A549 (cell line): ENCODE data around the gene ARF1. TPM values are rescaled to one million over a fixed set of nuclear protein-coding genes. Genes with fewer than 3 reads are reported as not detected.

Experiments
- ATAC-seq, 2 experiments: fragments of 200-7000 bp in 1 of 2; fragments of >200 bp in 1 of 2; cut with Nextera tagmentation in 1 of 2; cut with Tn5 transposase in 1 of 2; 3 replicates each; pipeline versions ENCODE4 v1.8.0 to v1.9.1; 2018 to 2020; ENCODE audit warnings: mild to moderate bottlenecking in 1 of 2, moderate library complexity in 1 of 2
- CTCF ChIA-PET: fragments of 300-600 bp; sonication (Branson Sonifier 250); formaldehyde crosslinking; extraction: SDS; loops from one replicate; lab custom pipeline; 2021; ENCODE audit warnings: antibody characterized with exemption, inconsistent platforms; lab: Yijun Ruan, JAX
- POLR2A ChIA-PET: fragments of 350-600 bp; formaldehyde crosslinking; extraction: SDS; loops from one replicate; lab custom pipeline; 2021; ENCODE audit warnings: antibody characterized with exemption, inconsistent platforms; lab: Yijun Ruan, JAX
- DNase-seq, 2 experiments: peaks; one replicate each; pipeline versions ENCODE4 v3.0.0 to v3.0.0-alpha.2; 2011 to 2016; ENCODE audit warnings: low read depth in 1 of 2, low spot score in 1 of 2
- FAIRE-seq: peaks from 2 replicates; lab custom pipeline; 2011; peaks lifted over from hg19 to GRCh38; lab: Jason Lieb, UNC
- H3K27ac ChIP-seq, 2 experiments: fragments of >200 bp; sonication (Bioruptor Twin); formaldehyde crosslinking; 3 replicates each; pipeline ENCODE4 v1.5.1; 2016 to 2017
- H3K4me1 ChIP-seq: fragments of >200 bp; sonication (Bioruptor Twin); formaldehyde crosslinking; 3 replicates; pipeline ENCODE4 v1.6.1; 2016
- H3K4me2 ChIP-seq: fragments of >200 bp; sonication (Bioruptor Twin); formaldehyde crosslinking; 3 replicates; pipeline ENCODE4 v1.6.1; 2016
- H3K4me3 ChIP-seq: fragments of >200 bp; sonication (Bioruptor Twin); formaldehyde crosslinking; 3 replicates; pipeline ENCODE4 v1.5.1; 2016
- H3K9me3 ChIP-seq: fragments of >200 bp; sonication (Bioruptor Twin); formaldehyde crosslinking; 3 replicates; pipeline ENCODE4 v1.6.1; 2016
- CBX8 ChIP-seq: fragments of 200-600 bp; sonication (generic); IDR thresholded peaks from 2 replicates; pipeline ENCODE4 v1.6.1; 2016
- CHD2 ChIP-seq: fragments of 150-350 bp; IDR thresholded peaks from 2 replicates; pipeline ENCODE4 v1.6.1; 2014; ENCODE audit warnings: low read length; ENCODE audit not compliant: partially characterized antibody
- EHF ChIP-seq: fragments of 250-450 bp; sonication (Bioruptor Pico); IDR thresholded peaks from 2 replicates; pipeline ENCODE4 v1.5.0; 2020; ENCODE audit warnings: mild to moderate bottlenecking
- EHMT2 ChIP-seq: fragments of 200-600 bp; sonication (generic); IDR thresholded peaks from 2 replicates; pipeline ENCODE4 v1.6.1; 2016; ENCODE audit warnings: antibody characterized with exemption, low read depth, mild to moderate bottlenecking, moderate library complexity
- FOSB ChIP-seq: fragments of 250-450 bp; sonication (Bioruptor Pico); IDR thresholded peaks from 2 replicates; pipeline ENCODE4 v1.5.0; 2020; ENCODE audit warnings: mild to moderate bottlenecking, moderate library complexity
- FOXS1 ChIP-seq: fragments of 250-450 bp; sonication (Bioruptor Pico); IDR thresholded peaks from 2 replicates; pipeline ENCODE4 v1.5.0; 2020; ENCODE audit warnings: mild to moderate bottlenecking, moderate library complexity
- GATA3 ChIP-seq: IDR thresholded peaks from 2 replicates; pipeline ENCODE4 v1.6.1; 2012; ENCODE audit warnings: borderline replicate concordance
- HDAC2 ChIP-seq: fragments of 200-600 bp; sonication (generic); IDR thresholded peaks from 2 replicates; pipeline ENCODE4 v1.6.1; 2016
- HOXB13 ChIP-seq: fragments of 250-450 bp; sonication (Bioruptor Pico); IDR thresholded peaks from 2 replicates; pipeline ENCODE4 v1.5.0; 2020; ENCODE audit warnings: low read depth, mild to moderate bottlenecking, moderate library complexity
- KDM5A ChIP-seq: fragments of 200-600 bp; sonication (generic); IDR thresholded peaks from 2 replicates; pipeline ENCODE4 v1.6.1; 2016; ENCODE audit warnings: antibody characterized with exemption, mild to moderate bottlenecking
- MYC ChIP-seq: IDR thresholded peaks from 2 replicates; pipeline ENCODE4 v1.6.1; 2012; ENCODE audit warnings: mild to moderate bottlenecking, inconsistent platforms, low read length, improper control_type of control experiment, borderline replicate concordance
- NFE2L2 ChIP-seq: fragments of 150-350 bp; conservative IDR thresholded peaks from 2 replicates; pipeline ENCODE4 v1.6.1; 2014; ENCODE audit warnings: low read length
- NR3C1 ChIP-seq: fragments of >200 bp; sonication (Bioruptor Twin); formaldehyde crosslinking; IDR thresholded peaks from 3 replicates; pipeline ENCODE4 v1.6.1; 2017
- PHF8 ChIP-seq: fragments of 200-600 bp; sonication (generic); IDR thresholded peaks from 2 replicates; pipeline ENCODE4 v1.6.1; 2016; ENCODE audit warnings: low read depth, mild to moderate bottlenecking, antibody characterized with exemption, moderate library complexity, borderline replicate concordance
- POLR2A ChIP-seq: IDR thresholded peaks from 2 replicates; pipeline ENCODE4 v1.6.1; 2012; ENCODE audit warnings: mild to moderate bottlenecking, low read length
- POLR2AphosphoS2 ChIP-seq: conservative IDR thresholded peaks from 2 replicates; pipeline ENCODE4 v1.6.1; 2012; ENCODE audit warnings: low read length, improper control_type of control experiment, inconsistent platforms
- RAD21 ChIP-seq, 2 experiments: fragments of >200 bp in 1 of 2; sonication (Bioruptor Twin) in 1 of 2; formaldehyde crosslinking in 1 of 2; IDR thresholded peaks in 1 of 2; conservative IDR thresholded peaks in 1 of 2; 2 replicates in 1 of 2; 3 replicates in 1 of 2; pipeline ENCODE4 v1.6.1; 2012 to 2018; ENCODE audit warnings: inconsistent platforms in 1 of 2
- RARB ChIP-seq: fragments of 250-450 bp; sonication (Bioruptor Pico); IDR thresholded peaks from 2 replicates; pipeline ENCODE4 v1.8.0; 2021; ENCODE audit warnings: mild to moderate bottlenecking, moderate library complexity
- RCOR1 ChIP-seq: fragments of 150-350 bp; IDR thresholded peaks from 2 replicates; pipeline ENCODE4 v1.6.1; 2014; ENCODE audit warnings: antibody characterized with exemption, low read length, low read depth
- RNF2 ChIP-seq: fragments of 200-600 bp; sonication (generic); IDR thresholded peaks from 2 replicates; pipeline ENCODE4 v1.6.1; 2016; ENCODE audit warnings: low read depth, mild to moderate bottlenecking, antibody characterized with exemption, moderate library complexity, borderline replicate concordance
- SMC3 ChIP-seq: fragments of >200 bp; sonication (Bioruptor Twin); formaldehyde crosslinking; IDR thresholded peaks from 3 replicates; pipeline ENCODE4 v1.6.1; 2018; ENCODE audit warnings: inconsistent platforms
- TP53 ChIP-seq: fragments of 250-450 bp; sonication (Bioruptor Pico); IDR thresholded peaks from 2 replicates; pipeline ENCODE4 v1.5.0; 2021; ENCODE audit warnings: mild to moderate bottlenecking, moderate library complexity
- ZNF302 ChIP-seq: fragments of 250-450 bp; sonication (Bioruptor Pico); IDR thresholded peaks from 2 replicates; pipeline ENCODE4 v1.9.0; 2021; ENCODE audit warnings: inconsistent platforms, mild to moderate bottlenecking, moderate library complexity
- WGBS: methylation state at CpG from one replicate; pipeline ENCODE4 v1.1.6; 2017; ENCODE audit errors: missing lambda C conversion rate; 5-methylcytosine and 5-hydroxymethylcytosine counted together
- polyA plus RNA-seq, 4 experiments: library from polyadenylated mRNA; depleted of rRNA in 3 of 4; stranded (reverse); fragments of >200 nt; fragmentation: RNase III in 1 of 4; extraction: RNeasy Plus Mini Kit Qiagen cat#74134 plus additional on column Dnase treatment in 1 of 4; gene quantifications; 2 replicates in 3 of 4; 3 replicates in 1 of 4; pipeline ENCODE4 v1.2.3, GENCODE V29; 2011 to 2017
- TF ChIP-seq, protein P1 (sequence below): fragments of 450-650 bp; IDR thresholded peaks from 2 replicates; pipeline ENCODE4 v1.6.1; 2014; ENCODE audit warnings: antibody characterized with exemption
- TF ChIP-seq, protein P2 (sequence below): IDR thresholded peaks from 2 replicates; pipeline ENCODE4 v1.6.1; 2012
- TF ChIP-seq, protein P3 (sequence below): fragments of 250-450 bp; sonication (Bioruptor Pico); IDR thresholded peaks from 2 replicates; pipeline ENCODE4 v1.5.0; 2021; ENCODE audit warnings: mild to moderate bottlenecking, moderate library complexity, borderline replicate concordance
- TF ChIP-seq, protein P4 (sequence below): IDR thresholded peaks from 2 replicates; pipeline ENCODE4 v1.6.1; 2012

ARF1 gene
- polyA plus RNA-seq, 2 of the 4 experiments (the other 2 are of a cell fraction) = 297 to 376 TPM

DNA sequence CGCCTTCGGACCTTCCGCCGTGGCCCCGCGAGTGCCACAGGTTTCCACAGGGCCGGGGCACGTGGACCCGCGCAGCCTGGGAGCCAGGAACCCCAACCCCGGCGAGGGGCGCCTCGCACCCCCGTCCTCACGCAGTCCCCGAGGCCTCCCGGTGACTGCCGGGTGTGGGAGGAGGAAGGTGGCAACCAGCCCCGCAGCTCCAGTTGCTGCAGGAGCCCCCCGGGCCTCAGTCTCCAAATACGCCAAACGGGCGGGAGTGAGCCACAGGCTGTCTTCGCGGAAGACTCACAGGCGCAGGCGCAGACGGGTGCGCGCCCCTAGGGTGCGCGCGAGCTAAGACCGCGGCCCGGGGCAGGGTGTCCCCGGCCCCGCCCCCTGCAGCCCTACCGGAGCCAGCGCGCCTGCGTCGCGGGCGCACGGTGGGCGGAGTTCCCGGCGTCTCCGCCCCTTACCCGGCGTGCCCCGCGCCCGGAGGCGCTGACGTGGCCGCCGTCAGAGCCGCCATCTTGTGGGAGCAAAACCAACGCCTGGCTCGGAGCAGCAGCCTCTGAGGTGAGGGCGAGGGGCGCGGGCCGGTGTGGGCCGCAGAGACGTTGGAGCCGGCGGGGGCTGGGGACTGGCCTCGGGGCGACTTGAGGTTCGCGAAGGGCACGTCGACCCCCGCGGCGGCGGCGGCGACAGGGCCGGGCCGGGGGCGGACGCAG, at the start of gene ARF1 (continued):
- no peak for TF ChIP-seq ZNF302 (CRISPR knock-in tag)
- TF ChIP-seq, protein P1, sequence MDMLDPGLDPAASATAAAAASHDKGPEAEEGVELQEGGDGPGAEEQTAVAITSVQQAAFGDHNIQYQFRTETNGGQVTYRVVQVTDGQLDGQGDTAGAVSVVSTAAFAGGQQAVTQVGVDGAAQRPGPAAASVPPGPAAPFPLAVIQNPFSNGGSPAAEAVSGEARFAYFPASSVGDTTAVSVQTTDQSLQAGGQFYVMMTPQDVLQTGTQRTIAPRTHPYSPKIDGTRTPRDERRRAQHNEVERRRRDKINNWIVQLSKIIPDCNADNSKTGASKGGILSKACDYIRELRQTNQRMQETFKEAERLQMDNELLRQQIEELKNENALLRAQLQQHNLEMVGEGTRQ = no peak
- no peak for TF ChIP-seq RCOR1
- TF ChIP-seq HDAC2 = peak; percentile 82; the same call in 1 of the 2 replicates
- TF ChIP-seq FOXS1 (CRISPR knock-in tag) = no peak
- no peak for TF ChIP-seq RNF2
- TF ChIP-seq FOSB (CRISPR knock-in tag) = no peak
- TF ChIP-seq PHF8 = peak; percentile 62; the same call in 1 of the 2 replicates
- no peak for TF ChIP-seq POLR2AphosphoS2
- no peak for TF ChIP-seq HOXB13 (CRISPR knock-in tag)
- TF ChIP-seq NR3C1 = no peak
- no peak for TF ChIP-seq EHMT2
- TF ChIP-seq NFE2L2 = no peak
- no peak for TF ChIP-seq EHF
- no peak for TF ChIP-seq KDM5A
- no peak for TF ChIP-seq SMC3
- TF ChIP-seq, protein P2, sequence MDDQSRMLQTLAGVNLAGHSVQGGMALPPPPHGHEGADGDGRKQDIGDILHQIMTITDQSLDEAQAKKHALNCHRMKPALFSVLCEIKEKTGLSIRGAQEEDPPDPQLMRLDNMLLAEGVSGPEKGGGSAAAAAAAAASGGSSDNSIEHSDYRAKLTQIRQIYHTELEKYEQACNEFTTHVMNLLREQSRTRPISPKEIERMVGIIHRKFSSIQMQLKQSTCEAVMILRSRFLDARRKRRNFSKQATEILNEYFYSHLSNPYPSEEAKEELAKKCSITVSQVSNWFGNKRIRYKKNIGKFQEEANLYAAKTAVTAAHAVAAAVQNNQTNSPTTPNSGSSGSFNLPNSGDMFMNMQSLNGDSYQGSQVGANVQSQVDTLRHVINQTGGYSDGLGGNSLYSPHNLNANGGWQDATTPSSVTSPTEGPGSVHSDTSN = no peak
- no peak for TF ChIP-seq RAD21 (conservative IDR thresholded peaks at IDR 0.05 in 1 of 2, IDR thresholded peaks at IDR 0.05 in 1 of 2)
- peak; percentile 76 for TF ChIP-seq POLR2A
- no peak for TF ChIP-seq RARB (CRISPR knock-in tag)
- TF ChIP-seq MYC = 0 out of 2 replicates have a peak, but pooled peaks have one; percentile 58
- 0 out of 2 replicates have a peak, but pooled peaks have one; percentile 48 for TF ChIP-seq TP53 (CRISPR knock-in tag)
- TF ChIP-seq, protein P3, sequence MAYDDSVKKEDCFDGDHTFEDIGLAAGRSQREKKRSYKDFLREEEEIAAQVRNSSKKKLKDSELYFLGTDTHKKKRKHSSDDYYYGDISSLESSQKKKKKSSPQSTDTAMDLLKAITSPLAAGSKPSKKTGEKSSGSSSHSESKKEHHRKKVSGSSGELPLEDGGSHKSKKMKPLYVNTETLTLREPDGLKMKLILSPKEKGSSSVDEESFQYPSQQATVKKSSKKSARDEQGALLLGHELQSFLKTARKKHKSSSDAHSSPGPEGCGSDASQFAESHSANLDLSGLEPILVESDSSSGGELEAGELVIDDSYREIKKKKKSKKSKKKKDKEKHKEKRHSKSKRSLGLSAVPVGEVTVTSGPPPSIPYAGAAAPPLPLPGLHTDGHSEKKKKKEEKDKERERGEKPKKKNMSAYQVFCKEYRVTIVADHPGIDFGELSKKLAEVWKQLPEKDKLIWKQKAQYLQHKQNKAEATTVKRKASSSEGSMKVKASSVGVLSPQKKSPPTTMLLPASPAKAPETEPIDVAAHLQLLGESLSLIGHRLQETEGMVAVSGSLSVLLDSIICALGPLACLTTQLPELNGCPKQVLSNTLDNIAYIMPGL (CRISPR knock-in tag) = peak; percentile 61; the same call in 1 of the 2 replicates
- no peak for TF ChIP-seq CBX8
- TF ChIP-seq GATA3 = no peak
- no peak for TF ChIP-seq CHD2
- TF ChIP-seq, protein P4, sequence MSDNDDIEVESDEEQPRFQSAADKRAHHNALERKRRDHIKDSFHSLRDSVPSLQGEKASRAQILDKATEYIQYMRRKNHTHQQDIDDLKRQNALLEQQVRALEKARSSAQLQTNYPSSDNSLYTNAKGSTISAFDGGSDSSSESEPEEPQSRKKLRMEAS = peak; percentile 93

DNA sequence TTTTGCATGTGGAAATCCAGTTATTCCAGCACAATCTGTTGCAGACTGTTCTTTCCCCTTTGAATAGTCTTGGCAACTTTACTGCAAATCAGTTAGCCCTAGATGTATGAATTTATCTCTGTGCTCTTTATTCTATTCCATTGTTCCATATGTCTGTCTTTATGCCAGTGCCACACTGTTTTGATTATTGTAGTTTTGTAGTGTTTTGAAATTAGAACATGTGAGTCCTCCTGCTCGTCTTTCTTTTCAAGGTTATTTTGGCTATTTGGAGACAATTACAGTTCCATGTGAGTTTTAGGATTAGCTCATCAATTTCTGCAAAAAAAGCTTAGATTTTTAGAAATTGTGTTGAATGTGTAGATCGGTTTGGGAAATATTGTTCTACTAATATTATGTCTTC, 49.1 kb upstream of the ARF1 start:
- DNase-seq (no peak), ATAC-seq (no peak), FAIRE-seq (no peak)
- Histone ChIP-seq H3K4me3 (no peak overlapping the region), H3K27ac (no peak overlapping the region), H3K4me2 (no peak overlapping the region), H3K9me3 (peaks cover 11% of the 10 kb centered on the region; the same call in 2 of the 3 replicates), H3K4me1 (no peaks in the 10 kb centered on the region)
- TF ChIP-seq RNF2 = no peak
- TF ChIP-seq POLR2AphosphoS2 = no peak
- 34% methylated on average over 2 of the region's 2 CpGs for WGBS
- CTCF ChIA-PET = no interaction called here
- POLR2A ChIA-PET = no interaction called here
